Stimulated activated CD4-positive, alpha-beta T cell treated with anti-CD3 and anti-CD28 coated beads, Interleukin-4, amount 100 ng/mL, for 24 hours (primary cell): ENCODE data around the gene NHLRC2.
"Not testable (repeated sequence)": the region's sequence is repeated elsewhere in the genome, so short reads cannot be mapped to it uniquely, and the experiment has no call there.

Experiments used
- DNase-seq: peaks from one replicate; pipeline ENCODE4 v3.0.0-alpha.2; 2020

NHLRC2 gene, protein sequence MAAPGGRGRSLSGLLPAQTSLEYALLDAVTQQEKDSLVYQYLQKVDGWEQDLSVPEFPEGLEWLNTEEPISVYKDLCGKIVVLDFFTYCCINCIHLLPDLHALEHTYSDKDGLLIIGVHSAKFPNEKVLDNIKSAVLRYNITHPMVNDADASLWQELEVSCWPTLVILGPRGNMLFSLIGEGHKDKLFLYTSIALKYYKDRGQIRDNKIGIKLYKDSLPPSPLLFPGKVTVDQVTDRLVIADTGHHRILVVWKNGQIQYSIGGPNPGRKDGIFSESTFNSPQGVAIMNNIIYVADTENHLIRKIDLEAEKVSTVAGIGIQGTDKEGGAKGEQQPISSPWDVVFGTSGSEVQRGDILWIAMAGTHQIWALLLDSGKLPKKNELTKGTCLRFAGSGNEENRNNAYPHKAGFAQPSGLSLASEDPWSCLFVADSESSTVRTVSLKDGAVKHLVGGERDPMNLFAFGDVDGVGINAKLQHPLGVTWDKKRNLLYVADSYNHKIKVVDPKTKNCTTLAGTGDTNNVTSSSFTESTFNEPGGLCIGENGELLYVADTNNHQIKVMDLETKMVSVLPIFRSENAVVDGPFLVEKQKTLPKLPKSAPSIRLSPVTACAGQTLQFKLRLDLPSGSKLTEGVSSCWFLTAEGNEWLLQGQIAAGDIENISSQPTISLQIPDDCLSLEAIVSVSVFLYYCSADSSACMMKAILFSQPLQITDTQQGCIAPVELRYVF

DNA sequence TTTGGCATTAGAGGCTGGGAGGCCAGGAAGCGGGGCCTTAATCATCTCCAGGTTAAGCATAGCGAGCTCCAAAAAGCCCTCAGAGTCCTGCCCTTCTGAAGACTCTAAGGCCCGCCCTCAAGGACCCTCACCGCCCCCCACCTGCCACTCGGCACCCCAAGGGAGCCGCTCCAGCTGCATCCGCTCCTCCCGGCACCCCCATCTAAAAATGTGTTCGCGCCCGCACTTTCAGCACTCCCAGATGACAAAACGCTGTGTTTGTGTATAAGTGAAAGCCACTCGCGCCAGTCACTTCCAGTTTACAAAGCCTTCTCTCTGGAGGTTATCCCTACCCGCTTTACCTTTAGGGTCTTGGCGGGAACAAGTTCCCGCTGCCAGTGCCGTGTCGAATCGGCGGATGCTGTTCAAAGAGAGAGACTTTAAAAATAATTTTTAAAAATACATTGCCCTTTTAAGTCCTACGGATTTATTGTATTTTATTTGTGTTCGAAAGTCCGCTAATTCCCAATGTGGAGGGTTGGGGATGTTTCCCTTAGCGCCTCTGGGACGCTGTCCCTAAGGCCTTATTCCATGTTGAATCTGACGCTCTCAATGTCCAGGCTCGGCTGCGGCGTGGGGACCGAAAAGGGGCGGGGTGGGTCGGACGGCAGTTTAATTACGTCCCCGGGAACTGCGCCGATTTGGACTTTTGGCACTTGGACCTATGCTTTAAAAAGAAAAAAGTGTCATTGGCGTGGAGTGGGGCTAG is at the start of gene NHLRC2, which contains the start of gene DCLRE1A:
NHLRC2 (plus strand) TSS at position 649 of the 748 bp plus-strand sequence. CDS start 212 bp downstream, outside the sequence.
DCLRE1A (minus strand) TSS at position 70 of the 748 bp plus-strand sequence. CDS start 900 bp downstream, outside the sequence.
- peak; percentile 74 for DNase-seq

DNA sequence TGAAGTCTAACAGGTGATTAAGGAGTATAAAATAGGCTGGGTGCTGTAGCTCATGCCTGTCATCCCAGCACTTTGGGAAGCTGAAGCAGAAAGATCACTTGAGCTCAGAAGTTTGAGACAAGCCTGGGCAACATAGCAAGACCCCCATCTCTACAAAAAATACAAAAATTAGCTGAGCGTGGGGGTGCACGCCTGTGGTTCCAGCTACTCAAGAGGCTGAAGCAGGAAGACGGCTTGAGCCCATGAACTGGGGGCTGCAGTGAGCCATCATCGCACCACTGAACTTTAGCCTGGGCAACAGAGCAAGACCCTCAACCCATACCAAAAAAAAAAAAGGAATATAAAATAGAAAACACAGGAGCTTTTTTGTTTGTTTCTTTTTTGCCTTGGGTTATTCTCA is 48.0 kb upstream of the NHLRC2 start:
- no peak for DNase-seq

DNA sequence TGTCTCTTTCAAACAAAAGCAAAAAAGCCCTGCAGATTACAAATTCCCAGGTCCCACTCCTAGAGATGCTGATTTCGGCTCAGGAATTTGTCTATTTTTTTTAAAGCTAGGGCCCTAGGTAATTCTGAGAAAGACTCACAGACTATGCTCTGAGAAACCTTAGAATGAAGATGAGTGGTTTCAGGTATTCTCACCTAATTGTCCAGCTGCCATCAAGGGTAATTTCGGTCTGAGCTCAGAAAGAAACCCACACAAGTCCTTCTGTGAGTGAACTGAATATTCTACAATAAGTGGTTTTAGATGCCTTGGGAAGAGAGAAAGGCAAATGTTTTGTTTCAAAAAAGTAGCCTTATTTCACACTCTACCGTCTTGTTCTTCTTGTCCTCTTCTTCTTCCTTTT is 46.3 kb upstream of the NHLRC2 start:
- no peak for DNase-seq

DNA sequence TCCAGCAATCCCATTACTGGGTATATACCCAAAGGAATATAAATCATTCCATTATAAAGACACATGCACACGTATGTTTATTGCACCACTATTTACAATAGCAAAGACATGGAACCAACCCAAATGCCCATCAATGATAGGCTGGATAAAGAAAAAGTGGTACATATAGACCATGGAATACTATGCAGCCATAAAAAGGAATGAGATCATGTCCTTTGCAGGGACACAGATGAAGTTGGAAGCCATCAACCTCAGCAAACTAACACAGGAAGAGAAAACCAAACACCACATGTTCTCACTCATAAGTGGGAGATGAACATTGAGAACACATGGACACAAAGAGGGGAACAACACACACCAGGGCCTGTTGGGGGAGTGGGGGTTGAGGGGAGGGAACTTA is 39.8 kb upstream of the NHLRC2 start:
- not testable (repeated sequence) for DNase-seq

DNA sequence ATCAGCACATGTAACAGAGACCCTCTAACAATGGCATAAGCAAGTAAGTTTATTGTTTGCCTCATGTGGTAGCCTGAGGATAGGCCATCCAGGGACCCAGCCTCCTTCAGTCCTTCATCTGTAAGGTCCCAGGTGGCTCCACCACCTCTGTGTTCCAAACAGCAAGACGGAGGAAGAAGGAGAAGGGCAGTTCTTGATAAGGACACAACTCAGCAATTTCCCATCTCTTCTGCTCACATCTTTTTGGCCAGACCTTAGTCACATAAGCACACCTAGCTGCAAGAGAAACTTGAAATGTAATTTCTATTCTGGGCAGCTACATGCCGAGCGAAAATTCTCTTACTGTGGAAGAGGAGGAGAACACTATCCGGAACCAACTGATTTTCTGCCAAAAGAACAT is 34.5 kb upstream of the NHLRC2 start:
- DNase-seq = no peak

DNA sequence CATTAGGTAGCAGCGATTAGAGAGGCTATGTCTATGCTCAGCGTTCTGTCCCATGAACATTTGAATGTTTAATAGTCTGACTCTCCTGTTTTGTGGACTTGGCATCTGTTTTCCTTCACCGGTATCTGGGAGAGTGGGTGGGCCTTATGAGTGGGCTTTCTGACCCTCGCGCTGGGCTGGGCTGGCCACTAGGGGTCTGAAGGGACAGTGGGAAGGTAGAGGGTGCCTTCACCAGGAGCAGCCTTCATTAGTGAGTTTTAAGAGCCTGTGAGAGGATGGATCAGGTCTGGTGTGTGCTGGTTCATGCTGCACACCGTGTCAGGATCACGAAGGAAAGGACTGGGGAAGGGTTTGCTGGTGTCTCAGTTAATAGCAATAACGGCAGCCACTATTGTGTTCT is 34.0 kb upstream of the NHLRC2 start:
- DNase-seq = no peak

DNA sequence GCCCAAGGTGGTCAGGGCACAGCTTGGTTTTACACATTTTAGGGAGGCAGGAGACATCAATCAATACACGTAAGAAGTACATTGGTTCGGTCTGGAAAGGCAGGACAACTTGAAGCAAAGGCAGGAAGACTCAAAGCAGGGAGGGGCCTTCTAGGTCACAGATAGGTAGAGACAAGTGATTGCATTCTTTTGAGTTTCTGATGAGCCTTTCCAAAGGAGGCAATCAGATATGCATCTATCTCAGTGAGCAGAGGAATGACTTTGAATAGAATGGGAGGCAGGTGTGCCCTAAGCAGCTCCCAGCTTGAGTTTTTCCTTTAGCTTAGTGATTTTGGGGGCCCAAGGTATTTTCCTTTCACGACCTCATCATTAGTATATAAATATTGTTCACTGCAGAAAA is 33.2 kb upstream of the NHLRC2 start:
- not testable (repeated sequence) for DNase-seq

DNA sequence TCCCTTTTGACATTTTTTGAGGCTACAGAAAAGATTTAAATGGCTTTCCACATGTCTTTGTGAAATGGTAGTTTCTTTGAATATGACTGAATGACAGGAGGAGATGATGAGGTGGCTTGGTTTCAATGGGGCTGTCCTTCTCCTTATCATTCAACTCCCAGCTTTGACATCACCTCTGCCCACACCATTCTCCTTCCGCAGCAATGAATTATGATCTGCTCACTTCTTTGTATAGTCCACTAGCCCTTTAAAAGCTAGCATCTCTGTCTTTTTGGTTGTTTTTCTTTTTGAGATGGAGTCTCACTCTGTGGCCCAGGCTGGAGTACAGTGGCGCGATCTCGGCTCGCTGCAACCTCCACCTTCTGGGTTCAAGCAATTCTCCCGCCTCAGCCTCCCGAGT is 32.3 kb upstream of the NHLRC2 start:
- DNase-seq = no peak

DNA sequence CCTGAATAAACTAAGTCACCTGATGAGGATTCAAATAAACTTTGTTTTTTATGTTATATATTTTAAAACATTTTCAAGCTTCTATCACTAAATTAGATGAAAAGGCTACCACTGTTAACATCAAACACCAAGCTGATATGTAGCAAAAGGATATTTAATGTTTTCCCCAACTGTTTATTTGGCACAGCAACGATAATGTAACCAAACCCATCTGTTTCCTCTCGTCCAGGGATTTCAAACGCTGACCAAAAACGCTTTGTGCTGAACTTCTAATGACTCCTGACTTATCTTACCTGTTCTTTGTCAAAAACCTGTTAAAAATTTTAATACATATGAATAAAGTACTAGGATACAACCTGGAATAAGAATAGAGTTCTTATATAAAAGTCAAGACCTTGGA is 31.1 kb upstream of the NHLRC2 start:
- DNase-seq = no peak

DNA sequence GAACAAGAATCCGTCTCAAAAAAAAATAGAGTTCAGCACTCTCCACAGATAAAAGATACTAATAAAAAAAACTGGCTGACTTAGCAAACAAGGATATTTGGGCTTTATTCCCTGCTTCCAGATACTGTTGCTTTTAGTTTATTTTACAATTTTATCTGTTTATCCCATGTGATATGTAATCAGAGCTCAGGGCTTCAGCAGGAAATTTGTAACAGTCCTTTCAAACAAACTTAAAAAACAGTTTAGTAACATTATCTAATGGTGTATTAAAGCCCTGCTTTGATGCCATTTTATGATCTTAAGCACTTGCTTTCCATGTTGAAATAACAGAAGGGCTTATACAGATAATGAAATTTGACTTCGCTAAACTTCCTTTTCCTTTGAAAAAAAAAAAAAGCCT is 28.7 kb upstream of the NHLRC2 start:
- DNase-seq = no peak

DNA sequence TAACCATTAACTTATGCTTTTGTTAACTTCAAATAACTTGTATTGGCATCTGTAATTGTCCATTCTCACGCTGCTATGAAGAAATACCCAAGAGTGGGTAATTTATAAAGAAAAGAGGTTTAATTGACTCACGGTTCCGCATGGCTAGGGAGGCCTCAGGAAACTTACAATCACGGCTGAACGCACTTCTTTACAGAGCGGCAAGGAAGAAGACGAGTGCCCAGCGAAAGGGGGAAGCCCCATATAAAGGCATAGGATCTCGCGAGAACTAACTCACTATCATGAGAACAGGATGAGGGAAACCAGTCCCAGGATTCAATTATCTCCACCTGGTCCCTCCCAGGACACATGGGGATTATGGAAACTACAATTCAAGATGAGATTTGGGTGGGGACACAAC is 25.9 kb upstream of the NHLRC2 start:
- not testable (repeated sequence) for DNase-seq

DNA sequence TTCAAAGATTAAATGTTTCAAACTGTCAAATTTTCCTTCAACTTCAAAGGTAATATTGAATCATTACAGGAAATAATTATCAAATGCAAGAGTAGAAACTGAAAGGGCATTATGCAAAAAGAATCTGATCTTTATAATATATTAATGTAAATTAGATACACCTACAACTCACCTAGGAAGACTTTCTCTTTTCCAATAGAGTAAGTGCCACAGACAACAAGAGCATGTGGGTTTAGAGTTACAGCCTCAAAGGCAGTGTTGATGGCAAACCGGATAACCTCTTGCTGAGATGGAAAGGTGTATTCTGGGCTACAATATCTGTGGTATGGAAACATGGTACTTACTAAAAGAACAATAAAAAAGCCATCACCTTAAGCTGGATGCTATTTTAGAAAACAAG is 12.3 kb upstream of the NHLRC2 start:
- no peak for DNase-seq

DNA sequence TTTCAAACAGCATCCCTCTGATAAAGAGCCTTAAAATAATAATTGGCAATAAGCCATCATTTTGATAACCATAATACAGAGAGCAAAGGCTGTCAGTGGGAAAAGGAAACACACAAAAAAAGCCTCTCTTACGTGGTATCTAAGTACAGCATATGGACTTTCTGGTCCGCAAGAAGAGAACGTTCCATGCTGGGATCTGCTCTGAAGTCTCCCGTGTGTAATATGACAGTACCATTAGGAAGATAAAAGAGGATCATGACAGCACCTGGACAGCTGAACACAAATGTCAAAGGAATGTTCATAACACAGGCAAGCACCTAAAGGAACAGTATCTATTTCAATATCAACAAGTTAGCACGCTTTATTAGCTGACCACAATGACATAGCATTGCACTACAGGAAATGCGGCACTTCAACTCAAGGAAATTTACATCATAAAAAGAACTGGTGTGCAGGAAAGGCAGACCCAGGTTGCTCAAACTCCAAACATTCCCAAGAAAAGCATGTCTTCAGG is 10.4 kb upstream of the NHLRC2 start:
- DNase-seq = no peak

DNA sequence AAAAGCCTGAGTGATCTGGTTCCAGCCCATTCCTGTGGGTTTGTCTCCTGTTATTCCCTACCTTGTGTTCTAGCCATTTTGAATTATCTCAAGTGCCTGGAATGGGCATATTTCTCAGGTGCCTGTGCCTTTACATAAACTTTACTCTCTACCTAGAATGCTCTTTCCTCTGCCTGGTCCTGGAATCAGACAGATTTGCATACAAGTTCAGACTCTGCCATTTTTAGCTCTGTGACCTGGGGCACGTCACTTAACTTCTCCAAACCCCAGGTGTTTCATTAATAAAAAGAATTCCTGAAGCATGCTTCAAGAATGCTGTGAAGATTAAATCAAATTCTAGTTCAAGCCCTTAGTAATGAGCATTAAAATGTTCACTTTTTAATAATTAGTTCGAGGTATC is 8.4 kb upstream of the NHLRC2 start:
- no peak for DNase-seq

DNA sequence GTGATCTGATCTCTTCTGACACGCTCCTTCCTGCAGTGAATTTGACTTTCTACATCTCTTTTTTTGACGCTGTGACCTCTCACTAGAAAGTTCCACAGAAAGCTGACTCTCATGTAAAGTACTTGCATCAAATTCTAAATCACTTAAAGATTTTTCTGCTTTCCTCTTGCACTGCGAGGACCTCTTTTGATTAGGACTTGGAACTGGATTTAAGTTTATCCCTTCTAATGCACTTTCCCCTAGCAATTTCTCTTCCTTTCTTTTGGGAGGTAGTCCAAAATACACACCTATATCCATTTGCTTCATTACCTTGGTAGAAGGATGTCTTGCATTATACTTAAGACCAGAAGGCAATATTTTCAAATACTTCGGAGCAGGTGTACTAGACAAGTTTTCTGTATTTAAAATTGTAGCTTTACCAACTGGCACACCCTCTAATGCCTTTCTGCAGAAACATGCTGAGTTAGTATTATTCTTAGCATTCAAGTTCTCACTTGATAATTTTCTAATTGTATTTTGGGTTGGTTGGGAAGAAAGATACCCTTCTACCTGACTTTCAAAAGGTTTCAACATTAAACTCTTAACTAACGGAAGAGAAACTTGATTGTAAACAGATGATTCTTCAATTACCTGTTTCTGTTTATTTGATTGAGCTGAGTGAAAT is 5.2 kb upstream of the NHLRC2 start:
- DNase-seq = no peak

DNA sequence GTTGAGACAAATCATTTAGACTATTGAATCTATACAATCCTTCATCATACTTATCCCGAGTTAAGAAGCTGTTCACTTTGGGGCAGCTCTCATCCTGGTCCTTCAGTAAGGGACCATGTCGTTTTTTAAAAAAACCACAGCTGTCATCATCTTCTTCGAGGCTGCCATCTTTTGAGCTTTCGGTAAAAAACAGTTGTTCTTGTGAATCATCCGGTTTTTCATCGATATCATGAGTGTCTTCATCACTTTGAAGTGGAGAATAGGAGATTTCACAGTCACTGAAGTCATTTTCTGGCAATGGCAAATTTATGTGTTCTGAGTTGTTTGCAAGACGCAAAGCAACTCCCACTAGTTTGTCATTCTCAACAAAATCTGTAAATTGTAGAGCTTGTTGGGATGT is 4.5 kb upstream of the NHLRC2 start:
- no peak for DNase-seq

DNA sequence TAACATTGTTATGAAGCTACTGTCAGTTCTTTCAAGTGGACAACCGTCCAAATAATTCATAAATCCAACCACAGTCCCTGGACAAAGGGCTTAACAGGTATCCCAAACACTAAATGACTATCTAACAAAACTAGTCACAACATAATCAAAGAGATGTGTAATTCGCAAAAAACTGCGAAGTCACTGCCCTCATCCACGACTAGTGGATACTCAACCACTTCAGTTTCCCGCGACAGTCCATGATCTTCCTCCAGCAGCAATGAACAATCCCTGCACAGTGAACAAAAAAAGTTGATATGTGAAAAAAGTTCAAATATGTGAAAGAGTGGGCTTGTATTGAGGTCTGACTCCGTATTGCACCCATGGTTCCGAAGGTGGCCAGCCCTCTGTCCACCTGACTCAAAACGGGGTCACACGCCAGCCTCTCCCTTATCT is 866 bp upstream of the NHLRC2 start:
- DNase-seq = no peak

DNA sequence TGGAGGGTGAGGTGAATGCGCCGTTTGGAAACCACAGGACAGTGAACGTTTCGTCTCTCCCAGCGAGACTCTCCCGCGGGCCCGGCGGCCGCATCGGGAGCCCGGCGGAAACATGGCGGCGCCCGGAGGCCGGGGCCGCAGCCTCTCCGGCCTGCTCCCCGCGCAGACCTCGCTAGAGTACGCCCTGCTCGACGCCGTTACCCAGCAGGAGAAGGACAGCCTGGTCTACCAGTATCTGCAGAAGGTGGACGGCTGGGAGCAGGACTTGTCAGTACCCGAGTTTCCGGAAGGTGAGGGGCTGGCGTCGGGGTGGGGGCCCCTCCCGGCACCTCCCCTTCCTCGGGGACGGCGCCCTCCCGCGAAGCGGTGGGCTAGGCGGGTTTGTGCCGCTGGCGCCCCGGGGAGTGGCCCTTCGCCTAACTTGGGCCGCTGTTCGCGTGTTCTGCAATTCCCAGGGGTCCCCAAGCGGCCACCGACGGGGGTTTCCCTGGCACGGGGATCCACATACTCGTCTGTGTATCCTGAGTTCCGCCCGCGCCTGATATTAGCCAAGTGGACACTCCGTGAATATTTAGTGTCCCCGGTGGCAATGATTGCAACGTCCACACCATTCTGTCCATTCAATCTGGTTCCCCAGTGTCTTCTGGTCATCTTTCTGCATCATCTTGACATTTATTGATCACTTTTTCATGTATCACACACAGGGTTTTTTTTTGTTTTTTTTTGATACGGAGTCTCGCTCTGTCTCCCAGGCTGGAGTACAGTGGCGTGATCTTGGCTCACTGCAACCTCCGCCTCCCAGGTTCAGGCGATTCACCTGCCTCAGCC is 514 bp downstream of the NHLRC2 start:
- peak; percentile 43 for DNase-seq

DNA sequence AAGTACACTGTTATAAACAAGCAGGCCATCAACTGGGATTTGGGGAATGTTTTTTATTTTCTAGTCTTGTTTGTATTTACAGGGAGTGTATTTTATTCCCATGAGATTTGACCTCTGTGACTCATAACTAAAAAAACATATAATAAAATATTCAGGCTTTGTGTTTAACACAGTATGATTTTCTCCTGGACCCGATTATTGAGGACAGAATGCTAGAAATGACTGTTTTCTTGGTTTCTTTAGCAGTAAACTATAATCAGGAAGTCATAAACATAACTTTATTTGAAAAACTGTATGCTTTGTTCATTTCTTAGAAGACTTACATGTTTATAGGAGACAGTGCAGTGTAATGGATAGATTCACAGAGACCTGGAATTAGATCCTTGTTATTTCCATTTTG is 2.1 kb downstream of the NHLRC2 start:
- DNase-seq = no peak

DNA sequence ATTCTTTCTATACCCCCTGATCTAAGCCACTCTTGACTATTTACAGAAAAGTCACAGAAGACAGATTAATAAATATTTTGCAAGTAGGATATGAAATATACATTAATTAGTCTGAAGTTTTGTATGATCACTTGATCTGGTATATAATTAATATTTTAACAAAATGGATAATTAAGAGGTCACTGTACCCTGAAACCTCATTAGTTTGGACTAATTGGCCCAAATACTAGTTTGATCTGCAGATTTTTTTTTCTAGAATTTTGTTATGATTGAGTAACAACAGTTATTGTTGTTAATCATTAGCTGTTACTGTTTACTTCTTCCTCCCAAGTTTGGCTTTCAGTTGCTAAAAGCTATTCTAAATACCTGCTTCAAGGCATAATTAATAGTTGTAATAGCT is 2.7 kb downstream of the NHLRC2 start:
- DNase-seq = no peak

DNA sequence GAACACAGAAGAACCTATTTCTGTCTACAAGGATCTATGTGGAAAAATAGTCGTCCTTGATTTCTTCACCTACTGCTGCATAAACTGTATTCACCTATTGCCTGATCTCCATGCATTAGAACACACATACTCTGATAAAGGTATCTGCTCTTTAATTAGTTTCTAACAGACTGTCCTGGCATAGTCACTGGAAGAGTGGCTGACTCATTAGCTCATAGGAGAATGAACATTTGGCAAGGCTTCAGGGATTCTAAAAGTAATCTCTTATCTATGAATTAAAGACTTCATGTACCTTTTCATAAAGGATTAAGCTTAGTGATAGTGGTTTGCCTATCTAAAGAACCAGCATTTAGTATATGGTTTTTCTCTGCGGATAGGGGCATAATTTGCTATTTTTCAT is 4.1 kb downstream of the NHLRC2 start:
- DNase-seq = no peak

DNA sequence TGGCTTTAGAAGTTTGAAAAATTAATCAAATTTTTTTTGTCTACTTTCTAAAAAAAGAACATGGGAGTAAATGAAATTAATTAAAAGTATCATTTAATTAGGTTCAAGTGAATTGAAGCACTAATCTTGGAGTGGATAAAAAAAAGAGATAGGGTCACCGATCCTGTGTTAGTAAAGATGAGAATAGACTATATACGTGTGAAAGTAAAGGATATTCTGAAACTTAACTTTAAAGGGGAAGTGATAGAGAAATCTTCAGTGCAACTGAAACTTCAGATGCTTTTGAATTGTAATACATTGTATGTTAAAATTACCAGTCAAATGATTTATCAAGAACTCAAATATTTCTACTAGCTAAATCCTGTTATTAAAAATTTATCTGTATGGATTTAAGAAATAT is 4.8 kb downstream of the NHLRC2 start:
- no peak for DNase-seq
